GM10266 (cell line): ENCODE measurements around the gene GTPBP3.

Experiments
- DNase-seq: peaks from one replicate; pipeline ENCODE4 v3.0.0; 2012; ENCODE audit errors: extremely low spot score
- CTCF ChIP-seq: IDR thresholded peaks from 2 replicates; pipeline ENCODE4 v1.5.1; 2012; ENCODE audit warnings: mild to moderate bottlenecking, low read depth; ENCODE audit not compliant: control insufficient read depth, insufficient read depth; ENCODE audit errors: missing control alignments

The GTPBP3 gene

DNA sequence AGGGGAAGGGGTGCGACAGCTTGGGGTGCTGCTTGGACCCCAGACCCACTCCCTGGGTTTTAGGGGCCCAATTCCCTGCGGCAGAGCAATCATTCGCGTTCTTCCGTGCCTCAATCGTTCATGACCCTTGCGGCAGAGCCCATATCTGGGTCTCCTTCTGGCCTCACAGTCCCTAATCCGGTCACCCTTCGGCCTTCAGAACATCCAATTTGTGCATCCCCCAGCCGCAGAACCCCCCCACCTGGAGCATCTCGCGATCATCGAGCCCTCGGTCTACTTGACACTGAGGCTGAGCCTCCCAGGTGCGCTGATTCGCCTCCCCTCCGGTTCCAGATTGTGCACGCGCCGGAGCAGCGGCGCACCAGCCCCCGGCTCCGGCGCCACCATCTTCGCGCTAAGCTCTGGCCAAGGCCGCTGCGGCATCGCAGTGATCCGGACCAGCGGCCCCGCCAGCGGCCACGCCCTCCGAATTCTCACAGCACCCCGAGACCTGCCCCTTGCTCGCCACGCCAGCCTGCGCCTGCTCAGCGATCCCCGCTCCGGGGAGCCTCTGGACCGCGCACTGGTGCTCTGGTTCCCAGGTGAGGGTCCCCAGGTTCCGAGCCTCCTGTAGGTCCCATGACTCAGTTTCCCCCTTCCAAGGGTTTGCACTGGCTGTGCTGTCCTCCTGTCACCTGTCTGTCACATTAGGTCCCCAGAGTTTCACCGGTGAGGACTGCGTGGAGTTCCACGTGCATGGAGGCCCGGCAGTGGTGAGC lies 501 bp downstream of the GTPBP3 start:
- DNase-seq, result peak; percentile 62
- TF ChIP-seq CTCF, result no peak

DNA sequence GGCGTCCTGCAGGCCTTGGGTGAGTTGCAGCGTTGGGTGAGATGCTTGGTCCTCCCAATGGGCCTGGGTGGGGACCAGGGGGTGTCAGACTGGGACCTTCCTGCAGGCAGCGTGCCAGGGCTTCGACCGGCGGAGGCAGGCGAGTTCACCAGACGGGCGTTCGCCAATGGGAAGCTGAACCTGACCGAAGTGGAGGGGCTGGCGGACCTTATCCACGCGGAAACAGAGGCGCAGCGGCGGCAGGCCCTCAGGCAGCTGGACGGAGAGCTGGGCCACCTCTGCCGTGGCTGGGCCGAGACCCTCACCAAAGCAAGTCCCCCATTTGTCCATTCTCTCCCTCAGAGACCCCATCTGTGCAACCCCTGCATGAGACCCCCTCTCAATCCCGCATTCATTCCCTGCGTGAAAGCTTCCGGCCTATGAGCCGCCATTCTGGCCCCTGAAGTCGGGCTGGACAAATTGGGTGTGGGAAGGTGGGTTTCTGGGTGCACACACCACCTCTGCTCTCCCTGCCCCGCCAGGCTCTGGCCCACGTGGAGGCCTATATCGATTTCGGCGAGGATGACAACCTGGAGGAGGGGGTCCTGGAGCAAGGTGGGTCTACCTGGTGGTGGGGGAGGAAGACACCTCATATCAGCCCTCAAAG lies 1.2 kb downstream of the GTPBP3 start:
- no peak for TF ChIP-seq CTCF
- no peak for DNase-seq

GRCh38 chr19:17339088-17339741 lies 1.9 kb downstream of the GTPBP3 start:
- TF ChIP-seq CTCF, result no peak
- peak; percentile 55 for DNase-seq

- TF ChIP-seq CTCF, result no peak
- no peak for DNase-seq
Observed at GRCh38 chr19:17340302-17340870, 3.0 kb downstream of the GTPBP3 start.

DNA sequence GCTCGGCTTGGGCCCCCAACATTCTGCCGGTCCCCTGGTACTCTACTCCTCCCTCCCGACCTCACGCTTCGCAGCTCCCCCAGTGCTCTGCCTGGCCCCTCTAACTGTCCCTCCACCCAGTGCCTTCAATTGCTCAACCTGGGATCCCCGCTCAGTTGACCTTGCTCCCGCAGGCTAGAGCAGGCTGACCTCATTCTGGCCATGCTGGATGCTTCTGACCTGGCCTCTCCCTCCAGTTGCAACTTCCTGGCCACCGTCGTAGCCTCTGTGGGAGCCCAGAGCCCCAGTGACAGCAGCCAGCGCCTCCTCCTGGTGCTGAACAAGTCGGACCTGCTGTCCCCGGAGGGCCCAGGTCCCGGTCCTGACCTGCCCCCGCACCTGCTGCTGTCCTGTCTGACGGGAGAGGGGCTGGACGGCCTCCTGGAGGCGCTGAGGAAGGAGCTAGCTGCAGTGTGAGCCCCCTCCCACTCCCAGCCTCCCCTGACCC lies 3.6 kb downstream of the GTPBP3 start:
- no peak for TF ChIP-seq CTCF
- DNase-seq, result no peak

GRCh38 chr19:17341386-17341785 lies 4.0 kb downstream of the GTPBP3 start:
- no peak for TF ChIP-seq CTCF
- no peak for DNase-seq
